HG02588 (cell line): ENCODE results near the gene AGAP1.

Source experiments
- ATAC-seq: cut with Tn5 transposase; IDR thresholded peaks from one replicate; pipeline ENCODE4 v1.9.1; 2021; ENCODE audit warnings: mild to moderate bottlenecking, moderate library complexity; ENCODE audit not compliant: unreplicated experiment

AGAP1 gene

GRCh38 chr2:236102971-236103370 is 609.1 kb downstream of the AGAP1 start:
- ATAC-seq: no peak

- ATAC-seq: no peak
Observed at GRCh38 chr2:236103981-236104380, 610.1 kb downstream of the AGAP1 start.

DNA sequence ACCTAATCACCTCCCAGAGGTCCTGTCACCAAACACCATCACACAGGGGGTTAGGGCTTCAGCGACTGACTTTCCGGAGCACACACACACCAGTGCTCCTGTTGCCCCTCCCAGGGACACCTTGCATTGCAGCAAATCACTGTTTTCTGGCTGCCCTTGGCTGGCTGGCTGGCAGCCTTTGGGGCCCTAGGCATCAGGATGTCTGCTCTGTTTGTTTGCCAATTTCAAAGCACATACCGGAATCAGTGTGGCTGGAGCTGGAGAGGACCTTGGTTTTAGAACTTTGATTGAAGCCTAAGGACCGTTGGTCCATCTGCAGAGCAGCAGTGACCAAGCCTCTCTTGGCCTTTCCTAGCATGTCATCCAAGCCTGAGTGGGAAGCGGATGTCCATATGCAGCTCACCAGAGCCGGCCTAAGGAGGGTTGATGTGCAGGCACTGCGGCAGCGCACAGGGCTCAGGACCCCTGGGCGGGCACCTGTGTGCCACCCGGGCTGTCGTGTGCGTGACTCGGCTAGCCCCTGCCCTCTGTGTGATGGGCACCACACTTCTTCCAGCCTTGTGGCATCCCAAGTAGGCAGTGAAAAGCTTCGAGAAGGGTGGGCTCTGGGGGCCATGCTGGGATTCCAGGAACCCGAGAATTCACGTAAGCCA is 612.2 kb downstream of the AGAP1 start:
- ATAC-seq: no peak

DNA sequence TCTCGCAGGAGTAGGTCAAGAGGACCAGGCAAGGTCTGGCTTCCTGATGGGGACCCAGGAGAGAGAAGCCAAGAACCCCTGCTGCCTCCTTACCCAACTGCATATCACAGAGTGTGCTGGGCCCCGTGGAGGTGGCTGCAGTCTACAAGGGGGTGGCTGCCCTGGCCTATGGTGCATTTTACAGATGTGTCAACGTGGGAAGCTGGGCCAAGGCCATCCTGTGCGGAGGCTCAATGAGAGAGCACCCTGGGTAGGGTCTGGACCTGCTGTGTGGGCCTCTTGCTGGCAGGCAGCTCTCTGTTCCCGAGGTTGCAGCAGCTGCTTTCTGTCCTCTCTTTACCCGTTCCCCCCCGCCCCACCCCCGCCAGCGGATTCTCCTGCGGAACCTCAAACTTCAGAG is 612.9 kb downstream of the AGAP1 start:
- ATAC-seq: no peak

DNA sequence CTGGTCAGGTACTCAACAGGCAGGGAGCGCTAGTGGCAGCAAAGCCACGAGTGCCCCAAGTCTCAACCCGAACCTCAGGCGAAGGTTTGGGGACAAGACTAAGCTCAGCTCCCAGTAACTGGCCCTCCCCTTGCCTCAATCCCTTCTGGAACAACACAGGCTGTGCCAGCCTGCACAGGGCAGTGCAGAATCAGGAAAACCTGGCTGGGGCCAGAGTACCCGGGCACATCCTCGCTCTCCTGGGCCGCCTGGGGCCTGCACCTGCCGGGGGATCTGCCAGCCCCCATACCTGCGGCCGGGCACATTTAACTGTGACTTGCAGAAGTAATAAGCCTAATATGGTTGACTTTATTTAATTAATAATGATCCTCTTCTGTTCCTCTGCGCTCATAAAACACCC is 613.7 kb downstream of the AGAP1 start:
- ATAC-seq: no peak

GRCh38 chr2:236107942-236108625 is 614.2 kb downstream of the AGAP1 start:
- ATAC-seq: no peak

GRCh38 chr2:236109061-236109460 is 615.2 kb downstream of the AGAP1 start:
- ATAC-seq: no peak

- ATAC-seq: no peak
Observed at GRCh38 chr2:236109473-236109872, 615.6 kb downstream of the AGAP1 start.

DNA sequence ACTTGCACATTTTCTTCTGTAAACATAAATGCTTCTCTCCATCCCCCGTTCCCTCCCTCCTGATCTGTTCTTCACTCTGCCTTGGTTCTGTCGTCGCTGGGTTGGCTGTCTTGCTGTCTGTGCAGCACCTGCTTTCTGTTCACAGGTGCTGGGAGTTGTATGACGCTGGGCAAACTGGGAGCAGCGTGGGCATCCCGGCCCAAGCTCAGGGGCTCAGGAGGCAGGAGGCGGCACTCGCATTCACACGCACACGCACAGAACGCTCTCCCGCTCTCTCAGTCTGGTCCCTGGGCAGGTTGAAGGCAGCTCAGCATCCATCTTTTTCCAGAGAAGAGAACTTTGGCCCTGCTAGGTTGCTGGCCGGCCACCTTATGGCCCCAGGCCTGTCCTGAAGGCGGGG is 618.6 kb downstream of the AGAP1 start:
- ATAC-seq: no peak

- no peak for ATAC-seq
Observed at GRCh38 chr2:236113425-236113824, 619.6 kb downstream of the AGAP1 start.

GRCh38 chr2:236113948-236114347 is 620.1 kb downstream of the AGAP1 start:
- ATAC-seq: no peak

- no peak for ATAC-seq
Observed at GRCh38 chr2:236114959-236115358, 621.1 kb downstream of the AGAP1 start.

GRCh38 chr2:236117401-236117800 is 623.6 kb downstream of the AGAP1 start:
- no peak for ATAC-seq

DNA sequence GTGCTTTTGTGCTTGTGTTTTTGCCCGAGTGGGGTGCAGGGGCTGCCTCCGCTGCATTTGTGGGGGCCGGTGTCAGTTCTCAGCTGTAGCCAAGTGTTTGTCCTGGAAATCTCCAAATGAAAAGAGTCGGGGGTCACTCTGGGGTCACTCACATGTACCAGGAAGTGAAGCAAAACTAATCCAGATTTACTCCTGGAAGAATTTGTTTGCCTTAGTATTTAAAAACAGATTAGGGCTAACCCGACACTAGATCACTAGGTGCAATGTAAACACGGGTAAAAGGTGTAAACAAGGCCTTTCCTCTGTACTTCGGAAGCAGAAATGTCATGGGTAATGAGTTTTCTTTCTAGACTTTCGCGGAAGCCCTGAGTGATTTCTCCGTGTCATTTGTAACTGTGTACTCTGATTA is 624.0 kb downstream of the AGAP1 start:
- no peak for ATAC-seq

GRCh38 chr2:236119003-236119402 is 625.2 kb downstream of the AGAP1 start:
- no peak for ATAC-seq

- no peak for ATAC-seq
Observed at GRCh38 chr2:236119476-236119875, 625.6 kb downstream of the AGAP1 start.

DNA sequence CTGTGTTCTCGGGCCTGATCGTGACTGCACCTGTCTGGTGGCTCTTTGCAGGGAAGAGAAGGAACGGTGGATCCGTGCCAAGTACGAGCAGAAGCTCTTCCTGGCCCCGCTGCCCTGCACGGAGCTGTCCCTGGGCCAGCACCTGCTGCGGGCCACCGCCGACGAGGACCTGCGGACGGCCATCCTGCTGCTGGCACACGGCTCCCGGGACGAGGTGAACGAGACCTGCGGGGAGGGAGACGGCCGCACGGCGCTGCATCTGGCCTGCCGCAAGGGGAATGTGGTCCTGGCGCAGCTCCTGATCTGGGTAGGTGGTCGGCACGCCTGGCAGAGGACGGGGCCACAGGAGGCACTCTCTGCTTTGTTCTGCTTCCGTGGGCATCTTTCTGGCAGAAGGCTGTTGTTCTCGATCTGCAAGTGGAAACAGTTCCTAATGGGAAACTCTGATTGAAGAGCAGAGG is 626.3 kb downstream of the AGAP1 start:
- no peak for ATAC-seq

DNA sequence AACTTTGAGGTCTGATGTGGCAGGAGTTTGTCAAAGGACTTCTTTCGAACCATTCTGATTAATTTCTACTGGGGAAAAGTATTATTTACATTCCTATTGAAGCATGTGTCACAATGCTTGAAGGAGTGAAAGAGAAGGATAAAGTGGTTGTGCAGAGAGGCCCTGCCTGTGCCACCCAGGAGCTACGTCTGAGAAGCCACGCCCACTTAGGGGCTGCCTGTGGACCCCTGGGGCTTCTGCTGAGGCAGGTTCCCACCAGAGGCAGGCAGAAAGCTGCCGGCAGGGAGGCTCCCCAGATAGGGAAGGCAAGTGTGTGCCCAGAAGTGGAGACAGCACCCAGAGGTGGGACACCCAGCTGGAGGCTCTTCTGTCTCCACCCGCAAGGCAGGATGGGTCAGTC is 627.0 kb downstream of the AGAP1 start:
- no peak for ATAC-seq

- ATAC-seq: no peak
Observed at GRCh38 chr2:236121546-236121945, 627.7 kb downstream of the AGAP1 start.

- no peak for ATAC-seq
Observed at GRCh38 chr2:236122236-236122635, 628.4 kb downstream of the AGAP1 start.

DNA sequence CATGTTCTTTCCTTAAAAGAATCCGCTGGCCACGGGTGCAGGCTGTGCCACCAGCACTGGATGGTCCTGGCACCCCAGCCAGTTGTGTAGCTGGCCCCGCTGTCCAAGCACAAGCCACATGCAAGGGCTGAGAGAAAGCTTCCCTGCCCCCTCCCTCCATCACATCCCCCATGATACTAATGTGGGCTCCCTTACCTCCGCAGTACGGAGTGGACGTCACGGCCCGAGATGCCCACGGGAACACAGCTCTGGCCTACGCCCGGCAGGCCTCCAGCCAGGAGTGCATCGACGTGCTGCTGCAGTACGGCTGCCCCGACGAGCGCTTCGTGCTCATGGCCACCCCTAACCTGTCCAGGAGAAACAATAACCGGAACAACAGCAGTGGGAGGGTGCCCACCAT is 629.9 kb downstream of the AGAP1 start:
- no peak for ATAC-seq

DNA sequence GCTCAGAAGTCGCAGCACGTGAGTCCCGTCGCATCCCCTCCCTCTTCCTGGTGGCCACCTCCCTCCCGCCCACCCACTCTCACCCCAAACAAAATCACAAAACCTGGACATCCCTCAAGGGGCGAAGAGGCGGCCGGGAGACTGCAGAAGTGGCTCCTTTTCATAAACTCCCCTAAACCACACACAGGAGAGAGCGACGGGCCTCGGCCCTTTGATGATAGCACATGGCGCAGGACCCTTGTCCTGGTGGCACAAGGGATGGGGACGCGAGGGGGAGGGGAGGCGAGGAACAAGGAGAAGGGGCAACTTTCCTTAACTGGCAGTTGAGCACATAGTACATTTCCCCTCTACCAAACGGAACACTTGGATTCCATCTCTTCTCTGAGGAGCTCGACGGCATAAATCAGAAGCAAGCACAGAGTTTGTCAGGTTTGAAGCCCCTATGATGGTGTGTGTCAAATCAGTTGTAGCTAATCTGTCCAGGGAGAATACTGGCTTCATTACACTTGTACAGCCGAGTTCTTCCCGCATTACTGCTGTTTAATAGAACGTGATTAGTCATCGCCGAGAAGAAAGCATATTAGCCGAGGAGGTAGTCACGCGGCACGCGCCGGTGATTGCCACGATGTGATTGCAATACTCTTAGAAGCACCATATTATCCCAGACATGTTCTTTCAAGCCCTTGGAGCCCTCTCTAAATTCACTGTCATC is 630.5 kb downstream of the AGAP1 start:
- ATAC-seq: no peak
